GM12872 (cell line): ENCODE data around the gene GRB7.

Experiments
- TF ChIP-seq, protein P1 (sequence below): IDR thresholded peaks from 3 replicates; pipeline ENCODE4 v1.5.1; 2011; ENCODE audit warnings: low read depth, mild to moderate bottlenecking, low read length, moderate library complexity; ENCODE audit not compliant: insufficient read depth

The GRB7 gene

DNA sequence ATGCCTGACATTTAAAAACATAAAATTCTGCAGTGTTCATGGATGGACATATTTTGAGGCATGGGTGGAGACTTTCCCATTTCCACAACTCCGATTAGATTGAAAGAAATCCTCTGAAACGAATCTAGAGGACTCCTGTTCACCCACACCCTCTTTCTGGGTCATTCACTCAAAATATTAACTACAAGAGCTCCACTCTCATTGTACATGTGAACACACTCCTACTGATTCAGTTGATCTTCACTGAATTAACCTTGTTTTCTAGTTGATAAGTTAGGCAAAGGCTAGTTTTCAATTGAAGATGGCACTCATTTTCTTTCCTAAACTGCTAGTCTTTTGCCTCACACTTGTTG is 44.1 kb downstream of the GRB7 start:
- TF ChIP-seq, protein P1, sequence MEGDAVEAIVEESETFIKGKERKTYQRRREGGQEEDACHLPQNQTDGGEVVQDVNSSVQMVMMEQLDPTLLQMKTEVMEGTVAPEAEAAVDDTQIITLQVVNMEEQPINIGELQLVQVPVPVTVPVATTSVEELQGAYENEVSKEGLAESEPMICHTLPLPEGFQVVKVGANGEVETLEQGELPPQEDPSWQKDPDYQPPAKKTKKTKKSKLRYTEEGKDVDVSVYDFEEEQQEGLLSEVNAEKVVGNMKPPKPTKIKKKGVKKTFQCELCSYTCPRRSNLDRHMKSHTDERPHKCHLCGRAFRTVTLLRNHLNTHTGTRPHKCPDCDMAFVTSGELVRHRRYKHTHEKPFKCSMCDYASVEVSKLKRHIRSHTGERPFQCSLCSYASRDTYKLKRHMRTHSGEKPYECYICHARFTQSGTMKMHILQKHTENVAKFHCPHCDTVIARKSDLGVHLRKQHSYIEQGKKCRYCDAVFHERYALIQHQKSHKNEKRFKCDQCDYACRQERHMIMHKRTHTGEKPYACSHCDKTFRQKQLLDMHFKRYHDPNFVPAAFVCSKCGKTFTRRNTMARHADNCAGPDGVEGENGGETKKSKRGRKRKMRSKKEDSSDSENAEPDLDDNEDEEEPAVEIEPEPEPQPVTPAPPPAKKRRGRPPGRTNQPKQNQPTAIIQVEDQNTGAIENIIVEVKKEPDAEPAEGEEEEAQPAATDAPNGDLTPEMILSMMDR: no peak

DNA sequence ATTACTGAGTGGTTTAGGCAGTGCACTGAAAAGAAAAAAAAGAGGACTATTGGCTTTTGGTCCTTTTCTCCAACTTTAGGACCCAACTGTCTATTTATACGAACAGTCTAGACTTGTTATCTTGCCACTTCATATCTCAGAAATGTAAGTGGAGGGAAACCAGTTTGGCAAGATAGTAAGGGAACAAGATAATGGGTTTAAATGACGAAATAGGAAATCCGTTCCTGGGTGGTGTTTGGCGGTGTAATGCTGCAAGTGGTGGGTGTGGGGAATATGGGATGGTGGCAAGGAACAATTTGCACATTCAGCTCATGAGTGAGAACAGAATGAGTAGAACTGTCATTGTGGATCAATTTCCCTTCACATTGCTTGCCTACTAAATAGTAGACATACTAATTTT is 44.7 kb downstream of the GRB7 start:
- TF ChIP-seq, protein P1: no peak

DNA sequence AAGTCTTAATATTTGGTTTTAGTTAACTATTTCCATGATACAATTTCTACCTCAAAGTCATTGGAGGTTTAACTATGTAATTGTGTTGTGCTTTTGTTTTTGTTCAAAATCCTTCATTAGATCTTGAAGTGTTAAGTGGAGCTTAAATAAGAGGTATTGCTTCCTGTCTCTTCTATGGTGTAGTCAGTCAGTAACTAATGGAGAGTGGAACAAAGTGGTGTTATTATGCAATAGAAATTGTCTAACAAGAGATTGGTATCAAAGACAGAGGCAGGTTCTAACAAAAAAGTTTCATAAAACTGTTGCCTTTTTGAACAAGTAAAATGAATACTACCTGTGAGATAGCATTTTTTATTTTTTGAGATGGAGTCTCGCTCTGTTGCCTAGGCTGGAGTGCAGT is 45.2 kb downstream of the GRB7 start:
- TF ChIP-seq, protein P1: no peak

DNA sequence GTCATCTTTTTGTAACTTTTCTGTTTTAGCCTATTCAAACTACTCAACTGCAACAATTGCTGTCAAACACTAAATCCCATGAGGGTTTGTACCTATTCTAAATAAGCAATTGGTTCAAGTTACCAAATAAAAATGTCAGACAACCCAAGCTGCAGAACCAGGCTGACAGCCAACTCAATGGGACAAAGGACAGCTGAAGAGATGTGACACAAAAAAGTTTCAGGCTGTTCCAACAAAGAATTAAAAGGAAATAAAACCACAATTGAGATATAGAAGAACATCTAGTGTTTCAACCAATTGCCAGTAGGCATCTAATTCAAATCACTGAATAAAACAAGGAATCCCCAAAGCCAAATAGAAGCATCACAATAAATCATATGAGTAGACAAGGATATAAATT is 49.3 kb downstream of the GRB7 start:
- TF ChIP-seq, protein P1: no peak

DNA sequence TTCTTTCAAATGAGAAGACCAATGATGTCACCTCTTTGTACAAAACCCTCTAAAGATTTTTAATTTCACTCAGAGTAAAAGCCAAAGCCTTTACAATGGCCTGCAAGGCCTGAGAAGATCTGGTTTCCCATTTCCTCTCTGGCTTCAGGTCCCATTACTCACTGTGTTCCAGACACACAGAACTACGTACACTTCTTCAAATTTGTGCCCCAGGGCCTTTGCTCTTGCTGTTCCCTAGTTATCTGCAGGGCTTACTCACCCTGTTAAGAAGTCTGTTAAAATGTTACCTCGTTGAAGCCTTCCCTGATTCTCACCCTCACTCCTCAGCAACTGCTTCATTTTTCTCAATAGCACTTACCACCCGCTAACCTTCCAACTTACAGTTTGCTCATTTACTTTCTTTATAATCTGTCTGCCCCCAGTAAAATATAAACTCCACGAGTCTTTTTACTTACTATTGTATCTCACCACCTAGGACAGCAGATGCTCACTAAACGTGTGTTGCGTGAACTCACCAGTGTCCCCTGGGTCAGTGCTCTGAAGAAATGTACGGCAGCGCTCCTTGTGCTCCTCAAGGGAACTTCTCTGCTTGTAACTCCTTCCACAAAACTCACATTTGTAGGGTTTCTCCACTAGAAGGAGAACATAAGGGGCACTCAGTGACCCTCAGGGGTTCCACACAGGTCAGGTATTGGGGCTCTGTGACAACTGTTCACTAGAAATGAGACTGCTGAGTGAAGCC is 50.2 kb downstream of the GRB7 start:
- TF ChIP-seq, protein P1: no peak

DNA sequence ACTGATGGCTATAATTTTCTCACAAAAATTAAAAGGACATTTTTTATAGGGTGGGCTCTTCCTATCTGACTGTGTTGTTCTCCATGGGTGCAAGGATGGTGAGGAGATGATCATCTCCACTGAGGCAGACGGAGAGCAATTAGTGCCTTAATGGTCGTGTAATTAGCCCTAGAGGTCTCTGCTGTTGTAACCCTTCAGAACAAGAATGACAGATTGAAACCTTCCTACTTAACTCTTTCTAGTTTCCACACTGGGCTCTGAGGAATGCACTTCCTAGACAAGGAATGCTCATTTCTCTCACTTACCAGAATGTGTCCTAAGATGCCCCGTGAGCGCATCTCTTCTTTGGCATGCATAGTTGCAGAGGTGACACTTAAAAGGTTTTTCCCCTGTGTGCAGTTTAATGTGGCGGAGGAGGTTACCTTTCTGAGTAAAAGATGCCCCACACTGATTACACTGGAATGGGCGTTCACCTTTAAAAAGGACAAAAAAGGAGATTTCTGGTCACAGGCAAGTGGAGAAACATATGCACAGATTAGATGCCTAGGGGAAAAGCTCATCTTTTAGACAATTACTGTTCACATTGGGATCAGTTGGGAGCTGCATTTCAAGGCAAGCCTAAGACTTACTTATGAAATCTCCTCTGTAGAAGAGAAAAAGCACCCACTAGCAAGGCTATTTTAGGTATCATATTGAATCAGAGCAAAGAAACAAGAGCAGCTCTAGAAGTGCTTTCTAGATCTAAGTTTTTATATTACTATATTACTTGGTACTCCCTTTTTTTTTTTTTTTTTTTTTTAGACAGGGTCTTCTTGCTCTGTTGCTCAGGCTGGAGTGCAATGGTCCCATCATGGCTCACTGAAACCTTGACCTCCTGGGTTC is 53.6 kb downstream of the GRB7 start:
- TF ChIP-seq, protein P1: no peak

DNA sequence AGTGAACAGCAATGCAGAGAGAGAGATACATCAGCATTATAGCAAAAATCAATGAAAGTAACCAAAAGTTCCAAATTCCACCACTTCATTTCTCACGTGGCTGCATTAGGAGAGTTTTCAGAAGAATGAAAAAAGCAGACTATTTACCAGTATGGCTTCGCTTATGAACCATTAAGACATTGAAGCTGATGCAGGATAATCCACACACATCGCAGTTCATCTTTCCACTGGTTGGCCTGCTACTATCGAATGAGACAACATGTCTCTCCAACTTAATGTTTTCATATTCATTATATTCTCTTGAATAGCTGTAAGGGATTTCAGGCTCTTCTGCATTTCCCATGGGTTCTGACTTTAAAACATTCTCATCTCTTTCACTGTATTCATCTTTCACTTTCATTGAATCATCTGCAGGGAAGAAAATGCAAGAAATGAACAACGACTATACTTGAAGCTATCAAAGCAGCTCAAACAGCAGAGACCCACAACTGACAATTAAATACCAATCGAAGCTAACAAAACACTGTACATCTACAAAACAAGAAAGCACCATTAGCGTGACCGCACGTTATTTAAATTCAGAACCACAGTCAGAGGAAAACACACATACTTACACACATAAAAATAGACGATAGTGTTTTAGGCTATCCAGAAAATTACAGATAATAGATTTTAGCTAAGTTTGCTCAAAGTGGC is 54.9 kb downstream of the GRB7 start:
- TF ChIP-seq, protein P1: no peak
